ENCODE measurements around the gene PAX8. TPM values are rescaled to one million over a fixed set of nuclear protein-coding genes. Genes with fewer than 3 reads are reported as not detected.

The PAX8 gene
- total RNA-seq, 1 experiment from 2014 or later = 2.3 TPM

GRCh38 chr2:113264713-113265403 is 13.9 kb downstream of the PAX8 start:
- DNase-seq (ENCODE audit: low read depth) = no peak

- DNase-seq (ENCODE audit: low read depth) = no peak
Observed at GRCh38 chr2:113263546-113263945, 15.2 kb downstream of the PAX8 start.

- no peak for DNase-seq (ENCODE audit: low read depth)
Observed at GRCh38 chr2:113260991-113261390, 17.7 kb downstream of the PAX8 start.

- no peak for DNase-seq (ENCODE audit: low read depth)
Observed at GRCh38 chr2:113258471-113259147, 20.1 kb downstream of the PAX8 start.

- no peak for DNase-seq (ENCODE audit: low read depth)
Observed at GRCh38 chr2:113257516-113258264, 21.0 kb downstream of the PAX8 start.

- peak; percentile 23 for DNase-seq (ENCODE audit: low read depth)
Observed at GRCh38 chr2:113255140-113256070, 23.3 kb downstream of the PAX8 start.

GRCh38 chr2:113253453-113253852 is 25.3 kb downstream of the PAX8 start:
- DNase-seq (ENCODE audit: low read depth) = no peak

- no peak for DNase-seq (ENCODE audit: low read depth)
Observed at GRCh38 chr2:113252047-113252590, 26.6 kb downstream of the PAX8 start.

- DNase-seq (ENCODE audit: low read depth) = no peak
Observed at GRCh38 chr2:113251118-113251517, 27.6 kb downstream of the PAX8 start.

- peak; percentile 74 for DNase-seq (ENCODE audit: low read depth)
Observed at GRCh38 chr2:113248997-113249770, 29.5 kb downstream of the PAX8 start.

GRCh38 chr2:113246606-113247005 is 32.1 kb downstream of the PAX8 start:
- no peak for DNase-seq (ENCODE audit: low read depth)

- no peak for DNase-seq (ENCODE audit: low read depth)
Observed at GRCh38 chr2:113245276-113245711, 33.4 kb downstream of the PAX8 start.

GRCh38 chr2:113242327-113242726 is 36.4 kb downstream of the PAX8 start:
- DNase-seq (ENCODE audit: low read depth) = no peak

GRCh38 chr2:113240915-113241911 is 37.5 kb downstream of the PAX8 start:
- DNase-seq (ENCODE audit: low read depth) = peak; percentile 100

- DNase-seq (ENCODE audit: low read depth) = peak; percentile 92
Observed at GRCh38 chr2:113240150-113240914, 38.4 kb downstream of the PAX8 start.

GRCh38 chr2:113238871-113239839 is 39.6 kb downstream of the PAX8 start:
- no peak for DNase-seq (ENCODE audit: low read depth)

GRCh38 chr2:113237604-113238160 is 41.0 kb downstream of the PAX8 start:
- no peak for DNase-seq (ENCODE audit: low read depth)

All from LHCN-M2 (cell line).